Measurements from ENCODE around the gene PWWP2A.

DNA sequence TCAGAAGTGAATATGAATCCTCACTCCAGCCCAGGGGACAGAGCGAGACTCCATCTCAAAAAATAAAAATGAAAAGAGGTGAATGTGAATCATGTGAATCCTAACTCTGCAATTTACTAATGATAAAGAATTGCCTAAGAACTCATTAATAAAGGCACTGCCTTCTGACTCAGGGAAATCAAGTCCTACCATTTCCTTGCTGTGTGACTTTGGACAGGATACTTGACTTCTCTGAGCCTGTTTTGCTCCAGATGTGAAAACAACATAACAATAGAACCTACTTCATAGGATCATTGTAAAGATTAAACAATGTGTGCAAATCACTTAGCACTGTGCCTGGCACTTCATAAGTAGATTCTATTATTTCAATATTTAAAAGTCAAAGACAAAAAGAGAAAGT, 15.1 kb upstream of the PWWP2A start:
- TF ChIP-seq CTCF (IDR thresholded peaks at IDR 0.05; ENCODE audit: borderline replicate concordance, extremely low read depth, low read length, poor library complexity, severe bottlenecking): no peak
- no peak for TF ChIP-seq EZH2 (IDR thresholded peaks at IDR 0.05; ENCODE audit: borderline replicate concordance, low read depth, low read length, severe bottlenecking)
